Spinal cord (tissue), 10 donors: ENCODE data around the gene PICK1. TPM values are rescaled to one million over a fixed set of nuclear protein-coding genes. Genes with fewer than 3 reads are reported as not detected.
A peak's percentile ranks its signal among the peaks of the same experiment; 100 is the strongest.
"Not testable (repeated sequence)": the region's sequence is repeated elsewhere in the genome, so short reads cannot be mapped to it uniquely, and the experiment has no call there.

Source experiments
- DNase-seq, 6 donors: peaks; one replicate each; pipeline versions ENCODE4 v3.0.0 to v3.0.0-alpha.2; 2013 to 2015; ENCODE audit warnings: low spot score in 6 of 6, low read depth in 4 of 6
- H3K27ac ChIP-seq: one replicate; pipeline ENCODE4 v1.5.1; 2013; ENCODE audit warnings: low read depth, low read length, control low read depth
- H3K27me3 ChIP-seq: one replicate; pipeline ENCODE4 v1.6.1; 2013; ENCODE audit warnings: low read length; ENCODE audit not compliant: control insufficient read depth, insufficient read depth
- H3K36me3 ChIP-seq: one replicate; pipeline ENCODE4 v1.6.1; 2013; ENCODE audit warnings: low read length; ENCODE audit not compliant: control insufficient read depth, insufficient read depth
- H3K4me1 ChIP-seq: one replicate; pipeline ENCODE4 v1.6.1; 2013; ENCODE audit warnings: low read length; ENCODE audit not compliant: control insufficient read depth, insufficient read depth
- H3K4me3 ChIP-seq: one replicate; pipeline ENCODE4 v1.5.1; 2013; ENCODE audit warnings: low read depth, low read length, control low read depth
- H3K9me3 ChIP-seq: one replicate; pipeline ENCODE4 v1.6.1; 2013; ENCODE audit warnings: low read length; ENCODE audit not compliant: control insufficient read depth, insufficient read depth
- WGBS: methylation state at CpG from one replicate; pipeline ENCODE4 v1.1.5; 2013; ENCODE audit warnings: missing lambda C conversion rate; ENCODE audit not compliant: insufficient coverage; 5-methylcytosine and 5-hydroxymethylcytosine counted together
- polyA plus RNA-seq, 2 donors: library from polyadenylated mRNA; unstranded; fragments of 120-200 nt; gene quantifications; one replicate each; pipeline ENCODE4 v1.2.1, GENCODE V29; 2013; ENCODE audit not compliant: insufficient read length in 2 of 2
- total RNA-seq, 2 donors: library from RNA; depleted of rRNA in 1 of 2; stranded (reverse); fragments of 120-200 nt in 1 of 2; fragments of >200 nt in 1 of 2; gene quantifications; one replicate each; pipeline versions ENCODE4 v1.2.3 to v1.2.4, GENCODE V29; 2013 to 2014
- donor health status: healthy.

PICK1 gene
- total and polyA plus RNA-seq, 4 donors: 21.7 to 48.6 (median 34.9) TPM

GRCh38 chr22:38075105-38075825 is 18.1 kb downstream of the PICK1 start:
- H3K27me3 ChIP-seq: no peaks in the 10 kb centered on the region
- no peak overlapping the region for H3K4me3 ChIP-seq
- no peak for DNase-seq
- peaks cover 14% of the 10 kb centered on the region for H3K4me1 ChIP-seq
- 87% methylated on average over 23 of the region's 32 CpGs for WGBS
- H3K9me3 ChIP-seq: no peaks in the 10 kb centered on the region
- peaks cover 77% of the 10 kb centered on the region for H3K36me3 ChIP-seq
- no peak overlapping the region for H3K27ac ChIP-seq

DNA sequence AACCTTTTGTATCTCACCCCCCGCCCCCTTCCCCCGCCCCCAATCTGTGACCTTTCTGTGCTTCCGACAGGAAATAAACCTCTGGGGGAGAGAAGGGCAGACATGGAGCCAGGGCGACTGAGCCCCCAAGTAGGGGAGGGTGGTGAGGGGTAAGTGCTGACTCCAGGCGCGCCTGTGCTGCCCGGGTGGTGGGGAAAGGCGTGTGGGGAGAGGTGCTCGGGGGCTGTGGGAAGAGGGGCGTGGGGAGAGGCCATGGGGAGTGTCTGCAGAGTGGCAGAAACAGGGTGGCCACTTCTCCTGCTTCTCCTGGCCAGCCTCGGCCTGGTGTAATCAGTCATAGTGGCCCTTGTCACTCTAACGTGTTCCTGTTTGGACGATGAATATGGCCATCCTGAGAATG is 18.8 kb downstream of the PICK1 start:
- 75% methylated on average over 11 of the region's 13 CpGs for WGBS
- H3K9me3 ChIP-seq: no peaks in the 10 kb centered on the region
- H3K4me3 ChIP-seq: no peak overlapping the region
- H3K4me1 ChIP-seq: peaks cover 16% of the 10 kb centered on the region
- DNase-seq: no peak
- H3K27ac ChIP-seq: no peak overlapping the region
- peaks cover 70% of the 10 kb centered on the region for H3K36me3 ChIP-seq
- H3K27me3 ChIP-seq: peaks cover 3% of the 10 kb centered on the region

DNA sequence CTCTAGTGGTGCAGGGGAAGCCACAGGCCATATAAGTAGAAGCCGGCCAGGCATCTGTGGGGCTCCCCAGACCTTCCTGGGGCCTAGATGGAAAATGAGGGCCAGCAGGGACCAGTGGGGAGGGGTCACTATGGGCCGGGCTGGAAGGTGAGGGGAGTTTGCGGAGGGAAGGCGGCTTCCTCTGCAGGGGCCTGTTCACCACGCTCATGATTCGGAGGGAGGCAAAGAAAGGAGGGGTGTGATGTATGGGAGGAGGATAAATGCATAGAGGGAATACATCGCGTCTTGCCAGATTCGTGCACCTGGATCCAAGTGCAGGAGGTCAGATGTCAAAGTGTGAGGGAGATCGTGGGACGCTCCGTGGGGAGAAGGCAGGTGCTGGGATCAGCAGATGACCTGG is 19.9 kb downstream of the PICK1 start:
- Histone ChIP-seq H3K36me3 (peaks cover 59% of the 10 kb centered on the region), H3K9me3 (no peaks in the 10 kb centered on the region), H3K27me3 (peaks cover 9% of the 10 kb centered on the region), H3K4me3 (no peak overlapping the region), H3K4me1 (peaks cover 24% of the 10 kb centered on the region), H3K27ac (no peak overlapping the region)
- no peak for DNase-seq
- 81% methylated on average over 12 of the region's 12 CpGs for WGBS

DNA sequence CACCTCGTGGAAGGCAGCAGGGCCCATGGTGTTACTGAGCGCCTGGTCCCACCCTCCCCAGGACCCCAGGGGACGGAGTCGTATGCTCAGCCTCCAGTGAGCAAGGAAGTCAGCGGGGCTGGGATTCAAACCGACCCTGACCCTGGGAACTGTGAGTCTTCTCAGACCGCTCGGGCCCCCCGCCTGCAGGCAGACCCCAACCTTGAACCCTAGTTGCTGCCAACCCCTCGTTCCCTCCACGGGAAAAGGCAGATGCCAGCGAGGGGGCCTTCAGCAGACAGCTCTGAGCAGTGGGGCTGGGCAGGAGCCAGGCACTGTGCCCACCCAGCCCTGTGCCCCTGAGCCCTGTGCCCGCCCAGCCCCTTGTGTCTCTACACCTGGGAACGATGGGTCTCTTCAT is 20.4 kb downstream of the PICK1 start:
- 80% methylated on average over 14 of the region's 14 CpGs for WGBS
- no peak for DNase-seq

GRCh38 chr22:38078046-38078840 is 21.0 kb downstream of the PICK1 start:
- peaks cover 18% of the 10 kb centered on the region for H3K27me3 ChIP-seq
- H3K27ac ChIP-seq: no peak overlapping the region
- H3K4me1 ChIP-seq: peaks cover 36% of the 10 kb centered on the region
- 77% methylated on average over 19 of the region's 22 CpGs for WGBS
- DNase-seq: no peak
- H3K36me3 ChIP-seq: peaks cover 51% of the 10 kb centered on the region
- H3K9me3 ChIP-seq: no peaks in the 10 kb centered on the region
- H3K4me3 ChIP-seq: no peak overlapping the region

More for the DNA sequence above, 20.4 kb downstream of the PICK1 start:
- Histone ChIP-seq H3K27me3 (peaks cover 14% of the 10 kb centered on the region), H3K4me1 (peaks cover 29% of the 10 kb centered on the region), H3K9me3 (no peaks in the 10 kb centered on the region), H3K36me3 (peaks cover 54% of the 10 kb centered on the region), H3K4me3 (no peak overlapping the region), H3K27ac (no peak overlapping the region)

DNA sequence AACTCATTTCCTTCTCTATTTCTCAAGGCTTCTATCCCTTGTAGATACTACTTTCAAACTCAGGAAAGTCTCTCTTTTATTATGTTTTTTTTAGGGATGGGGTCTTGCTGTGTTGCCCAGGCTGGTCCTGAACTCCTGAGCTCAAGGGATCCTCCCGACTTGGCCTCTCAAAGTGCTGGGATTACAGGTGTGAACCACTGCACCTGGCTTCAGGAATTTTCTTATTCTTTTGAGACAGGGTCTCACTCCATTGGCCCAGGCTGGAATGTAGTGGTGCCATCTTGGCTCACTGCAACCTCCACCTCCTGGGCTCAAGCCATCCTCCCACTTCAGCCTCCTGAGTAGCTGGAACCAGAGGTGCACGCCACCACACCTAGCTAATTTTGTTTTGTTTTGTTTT is 22.0 kb downstream of the PICK1 start:
- peaks cover 50% of the 10 kb centered on the region for H3K36me3 ChIP-seq

GRCh38 chr22:38079804-38080203 is 22.6 kb downstream of the PICK1 start:
- 86% methylated on average over 7 of the region's 7 CpGs for WGBS
- DNase-seq: no peak
- Histone ChIP-seq H3K9me3 (no peaks in the 10 kb centered on the region), H3K4me1 (peaks cover 51% of the 10 kb centered on the region), H3K4me3 (no peak overlapping the region), H3K27ac (no peak overlapping the region), H3K27me3 (peaks cover 18% of the 10 kb centered on the region), H3K36me3 (peaks cover 50% of the 10 kb centered on the region)

More for the DNA sequence above, 22.0 kb downstream of the PICK1 start:
- H3K4me3 ChIP-seq, DNase-seq, H3K9me3 ChIP-seq, H3K27ac ChIP-seq: not testable (repeated sequence)
- WGBS: 78% methylated on average over 1 of the region's 2 CpGs
- Histone ChIP-seq H3K4me1 (peaks cover 45% of the 10 kb centered on the region), H3K27me3 (peaks cover 18% of the 10 kb centered on the region)

GRCh38 chr22:38080474-38080849 is 23.3 kb downstream of the PICK1 start:
- Histone ChIP-seq H3K27me3 (peaks cover 18% of the 10 kb centered on the region), H3K9me3 (no peaks in the 10 kb centered on the region), H3K4me1 (peaks cover 55% of the 10 kb centered on the region), H3K36me3 (peaks cover 50% of the 10 kb centered on the region), H3K4me3 (peak overlapping the region; percentile 9), H3K27ac (no peak overlapping the region)
- 35% methylated on average over 7 of the region's 11 CpGs for WGBS
- no peak for DNase-seq

- peaks cover 18% of the 10 kb centered on the region for H3K27me3 ChIP-seq
- no peaks in the 10 kb centered on the region for H3K9me3 ChIP-seq
- WGBS: 1% methylated on average over 110 of the region's 110 CpGs
- H3K27ac ChIP-seq: no peak overlapping the region
- peaks cover 53% of the 10 kb centered on the region for H3K4me1 ChIP-seq
- DNase-seq: peak in 4 of 6 donors; percentile 41 to 92 (median 69)
- H3K36me3 ChIP-seq: peaks cover 52% of the 10 kb centered on the region
- H3K4me3 ChIP-seq: peak overlapping the region; percentile 33
Measured at GRCh38 chr22:38080850-38081635, 23.8 kb downstream of the PICK1 start.
